NCI-H524 (cell line): ENCODE data around the gene BSPH1.
"Not testable (repeated sequence)": the region's sequence is repeated elsewhere in the genome, so short reads cannot be mapped to it uniquely, and the experiment has no call there.

Source experiments
- DNase-seq, 2 experiments: peaks; one replicate each; lab custom pipeline; 2025; lab: John Stamatoyannopoulos, UW

The BSPH1 gene

DNA sequence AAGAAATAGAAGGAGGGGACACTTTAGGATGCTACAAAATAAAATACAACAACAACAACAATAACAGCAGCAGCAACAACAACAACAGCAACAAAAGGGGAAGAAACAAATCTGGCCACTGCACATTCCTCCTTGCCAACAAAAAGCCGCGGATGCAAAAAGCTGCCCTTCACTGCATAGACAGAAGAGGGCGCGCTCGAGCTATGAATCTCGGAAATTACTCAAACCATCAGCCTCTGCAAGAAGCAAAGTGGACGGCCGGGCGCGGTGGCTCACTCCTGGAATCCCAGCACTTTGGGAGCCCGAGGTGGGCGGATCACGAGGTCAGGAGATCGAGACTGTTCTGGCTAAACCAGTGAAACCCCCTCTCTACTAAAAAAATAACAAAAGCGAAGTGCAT, 71.9 kb downstream of the BSPH1 start:
- DNase-seq, result not testable (repeated sequence)
